ENCODE measurements around the gene ATP8A2.

ATP8A2 gene

GRCh38 chr13:26026211-26026610, 654.4 kb downstream of the ATP8A2 start:
- DNase-seq: no peak
- TF ChIP-seq EZH2 (optimal IDR thresholded peaks at IDR 0.05; ENCODE audit: low read depth, low read length) (no peak), CTCF (IDR thresholded peaks at IDR 0.05; ENCODE audit: low read length) (no peak), EZH2phosphoT487 (IDR thresholded peaks at IDR 0.05; ENCODE audit: low read length) (no peak)
- H3F3A ChIP-seq (ENCODE audit: insufficient read depth, low read length): no peaks in the 10 kb centered on the region
- H3K27me3 ChIP-seq (replicated peaks; ENCODE audit: insufficient read depth, low read length): no peaks in the 10 kb centered on the region
- H3K36me3 ChIP-seq (replicated peaks; ENCODE audit: insufficient read depth, low read length): no peaks in the 10 kb centered on the region
- H3K4me2 ChIP-seq (ENCODE audit: low read depth, low read length): no peak overlapping the region
- no peak overlapping the region for H3K4me3 ChIP-seq (ENCODE audit: low read length)
- no peak overlapping the region for H2AFZ ChIP-seq (ENCODE audit: low read length)
- H3K27ac ChIP-seq (ENCODE audit: low read length): no peak overlapping the region
- no peaks in the 10 kb centered on the region for H3K4me1 ChIP-seq (ENCODE audit: low read length)
- H3K79me2 ChIP-seq (ENCODE audit: low read length): no peaks in the 10 kb centered on the region
- H3K9ac ChIP-seq (ENCODE audit: low read length): no peak overlapping the region
- no peaks in the 10 kb centered on the region for H4K20me1 ChIP-seq (ENCODE audit: insufficient read depth, low read length)
- H3K9me2 ChIP-seq (replicated peaks; ENCODE audit: insufficient read depth, low read length): no peaks in the 10 kb centered on the region
- no peaks in the 10 kb centered on the region for H3K9me3 ChIP-seq (replicated peaks; ENCODE audit: insufficient read depth, low read length)

- Histone ChIP-seq H3K27ac (ENCODE audit: low read length) (no peak overlapping the region), H3F3A (ENCODE audit: insufficient read depth, low read length) (no peaks in the 10 kb centered on the region), H4K20me1 (ENCODE audit: insufficient read depth, low read length) (no peaks in the 10 kb centered on the region), H3K4me2 (ENCODE audit: low read depth, low read length) (no peak overlapping the region), H3K4me1 (ENCODE audit: low read length) (no peaks in the 10 kb centered on the region), H3K9ac (ENCODE audit: low read length) (no peak overlapping the region), H3K27me3 (replicated peaks; ENCODE audit: insufficient read depth, low read length) (no peaks in the 10 kb centered on the region), H3K79me2 (ENCODE audit: low read length) (no peaks in the 10 kb centered on the region), H3K4me3 (ENCODE audit: low read length) (no peak overlapping the region), H3K9me2 (replicated peaks; ENCODE audit: insufficient read depth, low read length) (no peaks in the 10 kb centered on the region), H2AFZ (ENCODE audit: low read length) (no peak overlapping the region), H3K36me3 (replicated peaks; ENCODE audit: insufficient read depth, low read length) (no peaks in the 10 kb centered on the region), H3K9me3 (replicated peaks; ENCODE audit: insufficient read depth, low read length) (no peaks in the 10 kb centered on the region)
- TF ChIP-seq EZH2phosphoT487 (IDR thresholded peaks at IDR 0.05; ENCODE audit: low read length): no peak
- no peak for TF ChIP-seq CTCF (IDR thresholded peaks at IDR 0.05; ENCODE audit: low read length)
- no peak for TF ChIP-seq EZH2 (optimal IDR thresholded peaks at IDR 0.05; ENCODE audit: low read depth, low read length)
- no peak for DNase-seq
These were observed 657.9 kb downstream of the ATP8A2 start for GRCh38 chr13:26029581-26030136.

- Histone ChIP-seq H3K4me1 (ENCODE audit: low read length) (no peaks in the 10 kb centered on the region), H3K9me3 (replicated peaks; ENCODE audit: insufficient read depth, low read length) (no peaks in the 10 kb centered on the region), H3K9ac (ENCODE audit: low read length) (no peak overlapping the region), H3K27me3 (replicated peaks; ENCODE audit: insufficient read depth, low read length) (no peaks in the 10 kb centered on the region), H3K79me2 (ENCODE audit: low read length) (no peaks in the 10 kb centered on the region), H3K36me3 (replicated peaks; ENCODE audit: insufficient read depth, low read length) (no peaks in the 10 kb centered on the region), H3F3A (ENCODE audit: insufficient read depth, low read length) (no peaks in the 10 kb centered on the region), H3K4me3 (ENCODE audit: low read length) (no peak overlapping the region), H3K4me2 (ENCODE audit: low read depth, low read length) (no peak overlapping the region), H4K20me1 (ENCODE audit: insufficient read depth, low read length) (no peaks in the 10 kb centered on the region), H3K27ac (ENCODE audit: low read length) (no peak overlapping the region), H3K9me2 (replicated peaks; ENCODE audit: insufficient read depth, low read length) (no peaks in the 10 kb centered on the region), H2AFZ (ENCODE audit: low read length) (no peak overlapping the region)
- DNase-seq: no peak
- TF ChIP-seq EZH2 (optimal IDR thresholded peaks at IDR 0.05; ENCODE audit: low read depth, low read length) (no peak), EZH2phosphoT487 (IDR thresholded peaks at IDR 0.05; ENCODE audit: low read length) (no peak)
These were observed 658.6 kb downstream of the ATP8A2 start for GRCh38 chr13:26030331-26030730.

- Histone ChIP-seq H3K4me2 (ENCODE audit: low read depth, low read length) (no peak overlapping the region), H3K27me3 (replicated peaks; ENCODE audit: insufficient read depth, low read length) (no peaks in the 10 kb centered on the region), H3K9me3 (replicated peaks; ENCODE audit: insufficient read depth, low read length) (no peaks in the 10 kb centered on the region), H4K20me1 (ENCODE audit: insufficient read depth, low read length) (no peaks in the 10 kb centered on the region), H3K9ac (ENCODE audit: low read length) (no peak overlapping the region), H3K4me3 (ENCODE audit: low read length) (no peak overlapping the region), H3K27ac (ENCODE audit: low read length) (no peak overlapping the region), H3K79me2 (ENCODE audit: low read length) (no peaks in the 10 kb centered on the region), H3F3A (ENCODE audit: insufficient read depth, low read length) (no peaks in the 10 kb centered on the region), H3K36me3 (replicated peaks; ENCODE audit: insufficient read depth, low read length) (no peaks in the 10 kb centered on the region), H3K9me2 (replicated peaks; ENCODE audit: insufficient read depth, low read length) (no peaks in the 10 kb centered on the region), H3K4me1 (ENCODE audit: low read length) (no peaks in the 10 kb centered on the region), H2AFZ (ENCODE audit: low read length) (no peak overlapping the region)
- DNase-seq: no peak
- TF ChIP-seq CTCF (IDR thresholded peaks at IDR 0.05; ENCODE audit: low read length): no peak
These were observed 662.2 kb downstream of the ATP8A2 start for GRCh38 chr13:26034018-26034417.

All from MM.1S (cell line).